Measurements from ENCODE around the gene SIL1.

SIL1 gene

DNA sequence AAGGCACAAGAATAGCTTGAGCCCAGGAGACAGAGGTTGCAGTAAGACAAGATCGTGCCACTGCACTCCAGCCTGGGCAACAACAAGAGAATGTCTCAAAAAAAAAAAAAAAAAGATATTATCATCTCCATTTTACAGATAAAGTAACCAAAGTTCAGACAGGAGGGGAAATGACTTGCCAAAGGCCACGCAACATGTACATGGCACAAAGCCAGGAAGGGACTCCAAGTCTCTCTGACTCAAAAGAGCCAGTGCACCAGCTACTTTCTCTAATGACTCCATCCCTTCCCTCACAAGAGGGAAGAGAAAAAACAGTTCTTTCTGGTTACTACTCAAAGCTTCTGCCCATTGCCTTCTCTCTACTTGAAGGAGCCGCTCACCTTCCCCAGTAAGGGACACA lies 34.1 kb downstream of the SIL1 start:
- Histone ChIP-seq H3K4me2 (ENCODE audit: low read length) (no peak overlapping the region), H3K4me3 (ENCODE audit: low read depth, low read length, poor library complexity, severe bottlenecking) (no peak overlapping the region), H3K4me1 (ENCODE audit: insufficient read depth, low read length, severe bottlenecking) (peaks cover 11% of the 10 kb centered on the region), H3K27ac (ENCODE audit: low read depth, low read length, poor library complexity, severe bottlenecking) (no peak overlapping the region), H3K9me2 (ENCODE audit: low read depth, low read length) (no peaks in the 10 kb centered on the region), H2AFZ (ENCODE audit: low read length) (no peak overlapping the region), H4K20me1 (ENCODE audit: insufficient read depth, low read length) (no peaks in the 10 kb centered on the region), H3K79me2 (ENCODE audit: insufficient read depth, low read length) (no peaks in the 10 kb centered on the region), H3K9me3 (ENCODE audit: low read length) (no peaks in the 10 kb centered on the region), H3K9ac (ENCODE audit: low read length) (no peak overlapping the region), H3K27me3 (ENCODE audit: insufficient read depth, low read length) (no peaks in the 10 kb centered on the region), H3F3A (ENCODE audit: insufficient read depth, low read length) (no peaks in the 10 kb centered on the region), H3K36me3 (ENCODE audit: insufficient read depth, low read length) (no peaks in the 10 kb centered on the region)
- no peak for TF ChIP-seq EZH2 (IDR thresholded peaks at IDR 0.05; ENCODE audit: borderline replicate concordance, low read length)

DNA sequence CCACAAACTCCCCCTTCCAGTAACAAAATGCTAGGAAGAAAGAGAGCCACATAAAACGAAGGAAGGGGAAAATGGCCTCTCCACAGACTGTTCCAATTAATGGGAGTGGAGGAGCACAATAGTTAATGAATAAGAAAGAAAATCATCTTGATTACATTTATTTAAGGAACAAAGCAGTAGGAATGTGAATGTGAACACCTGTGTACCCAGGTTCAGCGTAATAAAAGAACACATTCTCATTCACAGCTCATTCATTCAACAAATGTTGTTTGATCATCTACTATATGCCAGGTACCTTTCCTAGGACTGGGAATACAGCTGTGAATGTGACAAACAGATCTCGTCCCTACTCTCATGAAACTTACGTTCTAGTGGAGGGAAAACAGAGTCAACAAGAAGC lies 35.7 kb downstream of the SIL1 start:
- Histone ChIP-seq H3K4me2 (ENCODE audit: low read length) (no peak overlapping the region), H3K4me1 (ENCODE audit: insufficient read depth, low read length, severe bottlenecking) (peaks cover 13% of the 10 kb centered on the region), H3K9me3 (ENCODE audit: low read length) (no peaks in the 10 kb centered on the region), H3K9ac (ENCODE audit: low read length) (no peak overlapping the region), H3K36me3 (ENCODE audit: insufficient read depth, low read length) (no peaks in the 10 kb centered on the region), H3F3A (ENCODE audit: insufficient read depth, low read length) (no peaks in the 10 kb centered on the region), H4K20me1 (ENCODE audit: insufficient read depth, low read length) (no peaks in the 10 kb centered on the region), H3K9me2 (ENCODE audit: low read depth, low read length) (no peaks in the 10 kb centered on the region), H3K27me3 (ENCODE audit: insufficient read depth, low read length) (no peaks in the 10 kb centered on the region), H2AFZ (ENCODE audit: low read length) (no peak overlapping the region), H3K27ac (ENCODE audit: low read depth, low read length, poor library complexity, severe bottlenecking) (no peak overlapping the region), H3K4me3 (ENCODE audit: low read depth, low read length, poor library complexity, severe bottlenecking) (no peak overlapping the region), H3K79me2 (ENCODE audit: insufficient read depth, low read length) (no peaks in the 10 kb centered on the region)
- no peak for TF ChIP-seq EZH2 (IDR thresholded peaks at IDR 0.05; ENCODE audit: borderline replicate concordance, low read length)
- TF ChIP-seq, protein P1, sequence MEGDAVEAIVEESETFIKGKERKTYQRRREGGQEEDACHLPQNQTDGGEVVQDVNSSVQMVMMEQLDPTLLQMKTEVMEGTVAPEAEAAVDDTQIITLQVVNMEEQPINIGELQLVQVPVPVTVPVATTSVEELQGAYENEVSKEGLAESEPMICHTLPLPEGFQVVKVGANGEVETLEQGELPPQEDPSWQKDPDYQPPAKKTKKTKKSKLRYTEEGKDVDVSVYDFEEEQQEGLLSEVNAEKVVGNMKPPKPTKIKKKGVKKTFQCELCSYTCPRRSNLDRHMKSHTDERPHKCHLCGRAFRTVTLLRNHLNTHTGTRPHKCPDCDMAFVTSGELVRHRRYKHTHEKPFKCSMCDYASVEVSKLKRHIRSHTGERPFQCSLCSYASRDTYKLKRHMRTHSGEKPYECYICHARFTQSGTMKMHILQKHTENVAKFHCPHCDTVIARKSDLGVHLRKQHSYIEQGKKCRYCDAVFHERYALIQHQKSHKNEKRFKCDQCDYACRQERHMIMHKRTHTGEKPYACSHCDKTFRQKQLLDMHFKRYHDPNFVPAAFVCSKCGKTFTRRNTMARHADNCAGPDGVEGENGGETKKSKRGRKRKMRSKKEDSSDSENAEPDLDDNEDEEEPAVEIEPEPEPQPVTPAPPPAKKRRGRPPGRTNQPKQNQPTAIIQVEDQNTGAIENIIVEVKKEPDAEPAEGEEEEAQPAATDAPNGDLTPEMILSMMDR (IDR thresholded peaks at IDR 0.05; ENCODE audit: low read length) = no peak

DNA sequence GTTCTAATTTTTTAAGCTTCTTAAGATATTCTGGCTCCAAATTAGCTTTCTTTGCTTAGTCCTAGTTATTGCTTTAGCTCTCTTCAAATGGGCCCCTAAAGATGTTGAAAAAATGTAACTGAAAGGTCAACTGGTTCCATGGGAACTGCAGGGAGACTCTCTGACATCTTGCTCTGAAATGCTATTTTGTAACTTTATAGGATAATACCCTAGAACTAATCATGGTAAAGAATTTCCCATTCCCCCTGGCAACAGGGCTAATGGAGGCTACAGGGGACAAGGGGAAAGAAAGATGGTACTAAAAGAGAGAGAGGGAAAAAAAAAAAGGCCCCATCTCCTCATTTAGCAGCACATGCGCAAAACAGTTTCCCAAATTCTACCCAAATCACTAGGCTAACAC lies 39.4 kb downstream of the SIL1 start:
- no peaks in the 10 kb centered on the region for H3K9me3 ChIP-seq (ENCODE audit: low read length)
- H3K27ac ChIP-seq (ENCODE audit: low read depth, low read length, poor library complexity, severe bottlenecking) = no peak overlapping the region
- H3K27me3 ChIP-seq (ENCODE audit: insufficient read depth, low read length) = no peaks in the 10 kb centered on the region
- no peaks in the 10 kb centered on the region for H3K36me3 ChIP-seq (ENCODE audit: insufficient read depth, low read length)
- no peak overlapping the region for H3K4me2 ChIP-seq (ENCODE audit: low read length)
- H3K4me3 ChIP-seq (ENCODE audit: low read depth, low read length, poor library complexity, severe bottlenecking) = no peak overlapping the region
- no peaks in the 10 kb centered on the region for H4K20me1 ChIP-seq (ENCODE audit: insufficient read depth, low read length)
- no peaks in the 10 kb centered on the region for H3K9me2 ChIP-seq (ENCODE audit: low read depth, low read length)
- no peak overlapping the region for H3K9ac ChIP-seq (ENCODE audit: low read length)
- no peak for TF ChIP-seq EZH2 (IDR thresholded peaks at IDR 0.05; ENCODE audit: borderline replicate concordance, low read length)
- TF ChIP-seq, protein P1 (IDR thresholded peaks at IDR 0.05; ENCODE audit: low read length) = no peak
- H3K4me1 ChIP-seq (ENCODE audit: insufficient read depth, low read length, severe bottlenecking) = peaks cover 13% of the 10 kb centered on the region
- no peak overlapping the region for H2AFZ ChIP-seq (ENCODE audit: low read length)
- no peaks in the 10 kb centered on the region for H3K79me2 ChIP-seq (ENCODE audit: insufficient read depth, low read length)
- H3F3A ChIP-seq (ENCODE audit: insufficient read depth, low read length) = no peaks in the 10 kb centered on the region

DNA sequence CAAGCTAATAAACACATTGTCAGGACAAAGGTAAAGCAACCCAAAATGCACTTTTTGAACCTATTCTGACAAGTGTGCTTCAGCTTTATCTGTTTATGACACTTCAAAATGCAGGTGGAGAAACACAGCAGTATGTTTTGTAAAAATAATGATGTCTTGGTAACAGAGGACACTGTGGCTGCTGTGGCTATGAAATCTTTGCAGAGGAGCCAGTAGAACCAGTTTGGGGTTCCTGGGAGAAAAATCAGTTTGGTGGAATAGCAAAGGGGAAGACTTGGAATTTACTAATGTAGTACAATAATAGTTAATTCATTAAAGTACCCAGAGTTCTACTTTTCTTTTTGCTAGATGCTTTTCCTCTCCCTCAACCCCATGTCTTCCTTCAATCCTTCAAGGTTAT lies 40.6 kb downstream of the SIL1 start:
- Histone ChIP-seq H3K4me1 (ENCODE audit: insufficient read depth, low read length, severe bottlenecking) (peaks cover 13% of the 10 kb centered on the region), H4K20me1 (ENCODE audit: insufficient read depth, low read length) (no peaks in the 10 kb centered on the region), H3K4me3 (ENCODE audit: low read depth, low read length, poor library complexity, severe bottlenecking) (no peak overlapping the region), H3K9ac (ENCODE audit: low read length) (no peak overlapping the region), H3K36me3 (ENCODE audit: insufficient read depth, low read length) (no peaks in the 10 kb centered on the region), H3K79me2 (ENCODE audit: insufficient read depth, low read length) (no peaks in the 10 kb centered on the region), H2AFZ (ENCODE audit: low read length) (no peak overlapping the region), H3K9me2 (ENCODE audit: low read depth, low read length) (no peaks in the 10 kb centered on the region), H3K9me3 (ENCODE audit: low read length) (no peaks in the 10 kb centered on the region), H3F3A (ENCODE audit: insufficient read depth, low read length) (no peaks in the 10 kb centered on the region), H3K27me3 (ENCODE audit: insufficient read depth, low read length) (no peaks in the 10 kb centered on the region), H3K4me2 (ENCODE audit: low read length) (no peak overlapping the region), H3K27ac (ENCODE audit: low read depth, low read length, poor library complexity, severe bottlenecking) (no peak overlapping the region)
- TF ChIP-seq, protein P1 (IDR thresholded peaks at IDR 0.05; ENCODE audit: low read length) = no peak
- TF ChIP-seq EZH2 (IDR thresholded peaks at IDR 0.05; ENCODE audit: borderline replicate concordance, low read length) = no peak

Measured in OCI-LY1 (cell line).